Psoas muscle (tissue), 8 donors: ENCODE results near the gene DOCK8. TPM values are rescaled to one million over a fixed set of nuclear protein-coding genes. Genes with fewer than 3 reads are reported as not detected.

Source experiments
- ATAC-seq, 4 donors: fragments of 200-7000 bp; cut with Tn5 transposase; one replicate each; pipeline ENCODE4 v1.9.1; 2020; ENCODE audit warnings: moderate library complexity in 3 of 4, mild to moderate bottlenecking in 2 of 4
- DNase-seq, 2 donors: peaks; one replicate each; pipeline ENCODE4 v3.0.0-alpha.2; 2020
- H3K27ac ChIP-seq: fragments of 200-600 bp; one replicate; pipeline ENCODE4 v1.8.0; 2022
- H3K27me3 ChIP-seq, 3 donors: fragments of 200-600 bp in 1 of 3; one replicate each; pipeline versions ENCODE4 v1.6.1 to v1.8.0; 2013 to 2022; ENCODE audit warnings: low read length in 2 of 3, mild to moderate bottlenecking in 2 of 3, moderate library complexity in 1 of 3; ENCODE audit not compliant: insufficient read depth in 3 of 3
- H3K36me3 ChIP-seq, 2 donors: fragments of 200-600 bp in 1 of 2; one replicate each; pipeline versions ENCODE4 v1.6.1 to v1.8.0; 2013 to 2022; ENCODE audit warnings: low read depth in 1 of 2, mild to moderate bottlenecking in 1 of 2, moderate library complexity in 1 of 2; ENCODE audit not compliant: insufficient read depth in 1 of 2
- H3K4me1 ChIP-seq: fragments of 200-600 bp; one replicate; pipeline ENCODE4 v1.8.0; 2022
- H3K4me3 ChIP-seq: fragments of 200-600 bp; one replicate; pipeline ENCODE4 v1.8.0; 2022; ENCODE audit warnings: mild to moderate bottlenecking
- H3K9me3 ChIP-seq: fragments of 200-600 bp; one replicate; pipeline ENCODE4 v1.8.0; 2022
- WGBS, 3 donors: extraction: QIAGEN DNeasy Blood & Tissue Kit; methylation state at CpG; one replicate each; pipeline versions ENCODE4 v1.1.6 to v1.1.7; 2013; 5-methylcytosine and 5-hydroxymethylcytosine counted together
- intact Hi-C, 2 donors: fragments of 100-400 bp; cut with DNase I; formaldehyde crosslinking; loops; one replicate each; pipeline versions ENCODE4 v1.11.0 to v1.14.2; 2022
- polyA plus RNA-seq, 3 donors: library from polyadenylated mRNA; stranded (reverse); fragments of 200-250 nt; gene quantifications; one replicate each; pipeline ENCODE4 v1.2.3, GENCODE V29; 2013
- total RNA-seq, 4 donors: library from RNA; stranded (reverse); fragmentation: NEBNext Ultra II Directional in 2 of 4; extraction: Animal tissue kit (Norgen Biotek cat#: 25700) in 2 of 4; gene quantifications; one replicate each; pipeline versions ENCODE4 v1.2.1 to v1.2.4, GENCODE V29; 2021 to 2023
- TF ChIP-seq, protein P1 (sequence below): fragments of 200-600 bp; IDR thresholded peaks from one replicate; pipeline ENCODE4 v1.8.0; 2022; ENCODE audit warnings: antibody characterized with exemption
- donor health status: healthy with polysubstance abuse.
- donor health status: DM: no; HTN: no; CAD: no; lungs with moderate emphysema.
- donor health status: Bipolar disorder and iron deficiency.
- donor health status: healthy.
- donor health status: DM: yes; HTN: yes; CAD: no.
- donor health status: DM: no; HTN: no; CAD: no.
- donor health status: DM: no; HTN: no; CAD: no.
- donor health status: DM: yes; HTN: yes; CAD: no.

The DOCK8 gene
- total and polyA plus RNA-seq, 7 donors, result 0.32 to 2.8 (median 2.0) TPM

GRCh38 chr9:462121-462520, 247.5 kb downstream of the DOCK8 start:
- 87 to 96% (median 92%) methylated on average over 2 of the region's 2 CpGs for WGBS, 3 donors
- no peaks in the 10 kb centered on the region for H3K4me1 ChIP-seq
- H3K9me3 ChIP-seq, result no peaks in the 10 kb centered on the region
- H3K4me3 ChIP-seq, result no peak overlapping the region
- DNase-seq (no peak), ATAC-seq (no peak)
- H3K27me3 ChIP-seq, result no peaks in the 10 kb centered on the region
- H3K36me3 ChIP-seq, result no peaks in the 10 kb centered on the region
- intact Hi-C loops, result no loop called here
- H3K27ac ChIP-seq, result no peak overlapping the region
- TF ChIP-seq, protein P1, sequence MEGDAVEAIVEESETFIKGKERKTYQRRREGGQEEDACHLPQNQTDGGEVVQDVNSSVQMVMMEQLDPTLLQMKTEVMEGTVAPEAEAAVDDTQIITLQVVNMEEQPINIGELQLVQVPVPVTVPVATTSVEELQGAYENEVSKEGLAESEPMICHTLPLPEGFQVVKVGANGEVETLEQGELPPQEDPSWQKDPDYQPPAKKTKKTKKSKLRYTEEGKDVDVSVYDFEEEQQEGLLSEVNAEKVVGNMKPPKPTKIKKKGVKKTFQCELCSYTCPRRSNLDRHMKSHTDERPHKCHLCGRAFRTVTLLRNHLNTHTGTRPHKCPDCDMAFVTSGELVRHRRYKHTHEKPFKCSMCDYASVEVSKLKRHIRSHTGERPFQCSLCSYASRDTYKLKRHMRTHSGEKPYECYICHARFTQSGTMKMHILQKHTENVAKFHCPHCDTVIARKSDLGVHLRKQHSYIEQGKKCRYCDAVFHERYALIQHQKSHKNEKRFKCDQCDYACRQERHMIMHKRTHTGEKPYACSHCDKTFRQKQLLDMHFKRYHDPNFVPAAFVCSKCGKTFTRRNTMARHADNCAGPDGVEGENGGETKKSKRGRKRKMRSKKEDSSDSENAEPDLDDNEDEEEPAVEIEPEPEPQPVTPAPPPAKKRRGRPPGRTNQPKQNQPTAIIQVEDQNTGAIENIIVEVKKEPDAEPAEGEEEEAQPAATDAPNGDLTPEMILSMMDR, result no peak

GRCh38 chr9:462606-463005, 247.9 kb downstream of the DOCK8 start:
- no peak for DNase-seq
- intact Hi-C loops, result no loop called here
- Histone ChIP-seq H3K27me3 (no peaks in the 10 kb centered on the region), H3K27ac (no peak overlapping the region), H3K4me1 (no peaks in the 10 kb centered on the region), H3K9me3 (no peaks in the 10 kb centered on the region), H3K36me3 (no peaks in the 10 kb centered on the region), H3K4me3 (no peak overlapping the region)
- ATAC-seq, result no peak
- TF ChIP-seq, protein P1, result no peak
- 91 to 93% (median 93%) methylated on average over 1 of the region's 1 CpG for WGBS, 3 donors

DNA sequence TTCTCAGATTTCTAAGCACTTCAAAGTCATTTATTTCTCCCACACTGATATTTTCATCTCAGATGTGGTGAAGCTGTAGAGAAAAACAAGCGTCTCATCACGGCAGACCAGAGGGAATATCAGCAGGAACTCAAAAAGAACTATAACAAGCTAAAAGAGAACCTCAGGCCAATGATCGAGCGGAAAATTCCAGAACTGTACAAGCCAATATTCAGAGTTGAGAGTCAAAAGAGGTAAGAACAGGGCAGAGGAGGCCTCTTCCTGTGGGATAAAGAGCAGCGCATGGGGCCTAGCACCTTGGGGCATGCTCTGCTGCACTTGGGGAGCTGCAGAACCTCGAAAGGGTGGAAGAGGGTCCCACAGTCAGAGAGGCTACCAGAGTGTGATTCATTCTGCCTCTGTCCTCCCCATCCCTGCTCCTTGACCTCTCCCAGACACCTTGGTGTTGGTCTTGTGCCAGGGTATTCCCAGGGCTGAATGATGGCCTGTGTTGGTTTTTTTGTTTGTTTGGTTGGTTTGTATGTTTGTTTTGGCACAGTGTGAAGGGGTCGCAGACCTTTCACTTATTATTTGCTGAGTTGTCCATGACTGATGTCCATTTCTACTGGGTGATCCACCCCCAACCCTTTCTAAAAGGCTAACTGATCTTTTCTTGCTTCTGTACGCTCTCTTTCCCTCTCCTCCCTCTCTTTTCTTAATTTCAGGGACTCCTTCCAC, 248.9 kb downstream of the DOCK8 start:
- WGBS, 3 donors, result 84 to 92% (median 89%) methylated on average over 8 of the region's 8 CpGs
- no peak for DNase-seq
- H3K36me3 ChIP-seq, result no peaks in the 10 kb centered on the region
- no peak overlapping the region for H3K4me3 ChIP-seq
- H3K27me3 ChIP-seq, result no peaks in the 10 kb centered on the region
- H3K4me1 ChIP-seq, result no peaks in the 10 kb centered on the region
- H3K9me3 ChIP-seq, result no peaks in the 10 kb centered on the region
- H3K27ac ChIP-seq, result no peak overlapping the region
- intact Hi-C loops, result no loop called here
- TF ChIP-seq, protein P1, result no peak
- no peak for ATAC-seq

GRCh38 chr9:466747-467146, 252.1 kb downstream of the DOCK8 start:
- 67 to 79% (median 69%) methylated on average over 1 of the region's 1 CpG for WGBS, 3 donors
- Histone ChIP-seq H3K9me3 (no peaks in the 10 kb centered on the region), H3K4me3 (no peak overlapping the region), H3K27ac (no peak overlapping the region), H3K36me3 (no peaks in the 10 kb centered on the region), H3K4me1 (peaks cover 3% of the 10 kb centered on the region), H3K27me3 (no peaks in the 10 kb centered on the region)
- ATAC-seq (no peak), DNase-seq (no peak)
- TF ChIP-seq, protein P1, result no peak
- intact Hi-C loops, result no loop called here
